NB4 (cell line): ENCODE data around the gene BLOC1S6.

Source experiments
- POLR2A ChIP-seq: IDR thresholded peaks from 2 replicates; pipeline ENCODE4 v1.6.1; 2011; ENCODE audit warnings: mild to moderate bottlenecking; ENCODE audit not compliant: insufficient read length; ENCODE audit errors: extremely low read depth
- TF ChIP-seq, protein P1 (sequence below): IDR thresholded peaks from one replicate; pipeline ENCODE4 v1.5.1; 2012; ENCODE audit warnings: low read depth, low read length

DNA sequence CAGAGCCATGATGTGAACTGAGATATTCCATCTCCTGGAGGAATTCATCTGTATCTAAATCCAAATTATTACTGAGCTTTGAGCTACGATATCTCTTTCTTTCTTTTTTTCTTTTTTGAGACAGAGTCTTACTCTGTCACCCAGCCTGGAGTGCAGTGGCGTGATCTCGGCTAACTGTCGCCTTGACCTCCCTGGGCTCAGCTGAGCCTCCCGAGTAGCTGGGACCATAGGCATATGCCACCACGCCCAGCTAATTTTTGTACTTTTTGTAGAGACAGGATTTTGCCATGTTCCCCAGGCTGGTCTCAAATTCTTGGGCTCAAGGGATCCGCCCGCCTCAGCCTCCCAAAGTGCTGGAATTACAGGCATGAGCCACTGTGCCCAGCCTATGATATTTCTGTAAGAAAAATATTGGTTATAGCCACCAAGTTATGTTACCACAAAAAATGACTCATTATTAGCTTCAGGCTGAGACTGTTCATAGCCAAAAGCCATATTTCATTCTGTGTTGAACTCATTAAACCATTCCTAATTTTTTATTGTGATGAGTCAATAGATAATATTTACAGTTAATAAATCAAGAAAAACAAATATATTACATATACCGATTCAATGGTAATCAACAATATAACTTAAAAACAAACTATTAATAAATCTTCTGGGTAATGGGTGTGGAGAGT, 37.5 kb upstream of the BLOC1S6 start:
- TF ChIP-seq, protein P1, sequence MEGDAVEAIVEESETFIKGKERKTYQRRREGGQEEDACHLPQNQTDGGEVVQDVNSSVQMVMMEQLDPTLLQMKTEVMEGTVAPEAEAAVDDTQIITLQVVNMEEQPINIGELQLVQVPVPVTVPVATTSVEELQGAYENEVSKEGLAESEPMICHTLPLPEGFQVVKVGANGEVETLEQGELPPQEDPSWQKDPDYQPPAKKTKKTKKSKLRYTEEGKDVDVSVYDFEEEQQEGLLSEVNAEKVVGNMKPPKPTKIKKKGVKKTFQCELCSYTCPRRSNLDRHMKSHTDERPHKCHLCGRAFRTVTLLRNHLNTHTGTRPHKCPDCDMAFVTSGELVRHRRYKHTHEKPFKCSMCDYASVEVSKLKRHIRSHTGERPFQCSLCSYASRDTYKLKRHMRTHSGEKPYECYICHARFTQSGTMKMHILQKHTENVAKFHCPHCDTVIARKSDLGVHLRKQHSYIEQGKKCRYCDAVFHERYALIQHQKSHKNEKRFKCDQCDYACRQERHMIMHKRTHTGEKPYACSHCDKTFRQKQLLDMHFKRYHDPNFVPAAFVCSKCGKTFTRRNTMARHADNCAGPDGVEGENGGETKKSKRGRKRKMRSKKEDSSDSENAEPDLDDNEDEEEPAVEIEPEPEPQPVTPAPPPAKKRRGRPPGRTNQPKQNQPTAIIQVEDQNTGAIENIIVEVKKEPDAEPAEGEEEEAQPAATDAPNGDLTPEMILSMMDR, result no peak
- TF ChIP-seq POLR2A, result no peak
